Tibial nerve (tissue), 4 donors: ENCODE results near the gene ITGB7.

Experiments used
- EP300 ChIP-seq, 2 donors: sonication (generic); formaldehyde crosslinking; IDR thresholded peaks; one replicate each; pipeline ENCODE4 v1.6.1; 2017; ENCODE audit warnings: antibody characterized with exemption in 2 of 2, mild to moderate bottlenecking in 1 of 2
- POLR2A ChIP-seq, 2 donors: fragments of 450-650 bp; IDR thresholded peaks; one replicate each; pipeline ENCODE4 v1.6.1; 2017; ENCODE audit warnings: antibody characterized with exemption in 2 of 2, mild to moderate bottlenecking in 2 of 2, moderate library complexity in 2 of 2
- TF ChIP-seq, protein P1 (sequence below), 5 experiments: fragments of 200-600 bp in 3 of 5; fragments of 450-650 bp in 2 of 5; sonication (generic) in 3 of 5; IDR thresholded peaks; one replicate each; pipeline ENCODE4 v1.5.1; 2016 to 2019; ENCODE audit warnings: antibody characterized with exemption in 5 of 5, mild to moderate bottlenecking in 3 of 5, moderate library complexity in 2 of 5

DNA sequence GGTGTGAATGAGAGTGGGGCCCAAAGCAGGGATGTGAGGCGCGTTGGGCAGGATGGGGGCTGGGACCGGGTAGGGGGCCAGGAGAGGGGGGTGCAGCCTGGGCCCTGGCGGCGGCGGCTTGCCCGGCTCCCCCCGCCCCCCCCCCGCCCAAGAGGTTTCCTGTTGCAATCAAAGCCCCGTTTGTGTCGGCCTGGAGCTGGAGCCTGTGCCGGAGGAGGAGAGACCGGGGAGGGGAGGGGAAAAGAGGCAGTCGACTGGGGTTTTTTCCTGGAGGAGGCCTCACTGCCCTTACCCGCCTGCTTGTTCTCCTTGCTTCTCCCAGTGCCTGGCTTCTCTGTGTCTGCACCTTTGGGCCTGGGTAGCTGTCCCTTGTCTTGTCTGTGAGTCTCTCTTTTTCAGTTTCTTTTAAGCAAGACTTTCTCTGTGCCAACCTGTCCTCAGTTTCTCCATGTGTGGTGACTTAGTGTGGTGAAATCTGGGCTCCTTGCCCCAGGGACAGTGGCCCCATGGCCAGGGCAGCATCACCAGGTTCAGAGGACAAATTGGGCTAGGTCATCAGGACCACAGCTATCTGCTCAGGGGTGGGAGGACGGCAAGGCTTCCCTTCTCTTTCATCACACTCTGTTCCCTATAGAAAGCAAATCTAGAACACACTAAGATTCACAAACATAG, 16.5 kb upstream of the ITGB7 start:
- TF ChIP-seq, protein P1, sequence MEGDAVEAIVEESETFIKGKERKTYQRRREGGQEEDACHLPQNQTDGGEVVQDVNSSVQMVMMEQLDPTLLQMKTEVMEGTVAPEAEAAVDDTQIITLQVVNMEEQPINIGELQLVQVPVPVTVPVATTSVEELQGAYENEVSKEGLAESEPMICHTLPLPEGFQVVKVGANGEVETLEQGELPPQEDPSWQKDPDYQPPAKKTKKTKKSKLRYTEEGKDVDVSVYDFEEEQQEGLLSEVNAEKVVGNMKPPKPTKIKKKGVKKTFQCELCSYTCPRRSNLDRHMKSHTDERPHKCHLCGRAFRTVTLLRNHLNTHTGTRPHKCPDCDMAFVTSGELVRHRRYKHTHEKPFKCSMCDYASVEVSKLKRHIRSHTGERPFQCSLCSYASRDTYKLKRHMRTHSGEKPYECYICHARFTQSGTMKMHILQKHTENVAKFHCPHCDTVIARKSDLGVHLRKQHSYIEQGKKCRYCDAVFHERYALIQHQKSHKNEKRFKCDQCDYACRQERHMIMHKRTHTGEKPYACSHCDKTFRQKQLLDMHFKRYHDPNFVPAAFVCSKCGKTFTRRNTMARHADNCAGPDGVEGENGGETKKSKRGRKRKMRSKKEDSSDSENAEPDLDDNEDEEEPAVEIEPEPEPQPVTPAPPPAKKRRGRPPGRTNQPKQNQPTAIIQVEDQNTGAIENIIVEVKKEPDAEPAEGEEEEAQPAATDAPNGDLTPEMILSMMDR (IDR thresholded peaks at IDR 0.05): no peak
- no peak for TF ChIP-seq POLR2A (IDR thresholded peaks at IDR 0.05)
- no peak for TF ChIP-seq EP300 (IDR thresholded peaks at IDR 0.05)
